Keratinocyte (primary cell): ENCODE measurements around the gene FBXL12. TPM values are rescaled to one million over a fixed set of nuclear protein-coding genes. Genes with fewer than 3 reads are reported as not detected.

ENCODE experiments used
- DNase-seq: peaks from one replicate; pipeline ENCODE4 v3.0.0-alpha.2; 2011; ENCODE audit warnings: low read depth, missing footprints, low spot score
- FAIRE-seq: peaks from 2 replicates; lab custom pipeline; 2011; peaks lifted over from hg19 to GRCh38; lab: Jason Lieb, UNC
- H2AFZ ChIP-seq: 2 replicates; pipeline ENCODE4 v1.6.0; 2012; ENCODE audit warnings: low read length, control low read depth, inconsistent platforms; ENCODE audit not compliant: control insufficient read depth
- H3K27ac ChIP-seq: 2 replicates; pipeline ENCODE4 v1.5.1; 2011; ENCODE audit warnings: low read length; ENCODE audit not compliant: control insufficient read depth, insufficient read depth
- H3K27me3 ChIP-seq: 3 replicates; pipeline ENCODE4 v1.6.0; 2011; ENCODE audit warnings: low read length; ENCODE audit not compliant: control insufficient read depth, insufficient read depth; ENCODE audit errors: extremely low read depth
- H3K36me3 ChIP-seq, 2 experiments: 2 replicates in 1 of 2; 3 replicates in 1 of 2; pipeline ENCODE4 v1.5.1; 2011; ENCODE audit warnings: low read length in 2 of 2, mild to moderate bottlenecking in 1 of 2; ENCODE audit not compliant: control insufficient read depth in 2 of 2, insufficient read depth in 2 of 2; ENCODE audit errors: extremely low read depth in 1 of 2
- H3K4me1 ChIP-seq: 3 replicates; pipeline ENCODE4 v1.5.1; 2011; ENCODE audit warnings: low read length; ENCODE audit not compliant: control insufficient read depth, insufficient read depth; ENCODE audit errors: extremely low read depth
- H3K4me2 ChIP-seq: 3 replicates; pipeline ENCODE4 v1.6.0; 2011; ENCODE audit warnings: low read depth, low read length; ENCODE audit not compliant: control insufficient read depth, insufficient read depth; ENCODE audit errors: extremely low read depth
- H3K4me3 ChIP-seq, 3 experiments: fragments of 200-600 bp in 1 of 3; sonication (generic) in 1 of 3; 2 replicates in 2 of 3; 3 replicates in 1 of 3; pipeline ENCODE4 v1.5.1; 2011 to 2016; ENCODE audit warnings: low read length in 3 of 3, mild to moderate bottlenecking in 3 of 3, control low read depth in 2 of 3, inconsistent platforms in 1 of 3, low read depth in 1 of 3, mixed read lengths in 1 of 3, mixed run types in 1 of 3, moderate library complexity in 1 of 3; ENCODE audit not compliant: control insufficient read depth in 2 of 3, insufficient read depth in 2 of 3; ENCODE audit errors: extremely low read depth in 1 of 3
- H3K79me2 ChIP-seq: 2 replicates; pipeline ENCODE4 v1.6.0; 2012; ENCODE audit warnings: low read length; ENCODE audit not compliant: control insufficient read depth, insufficient read depth
- H3K9ac ChIP-seq: 3 replicates; pipeline ENCODE4 v1.6.0; 2011; ENCODE audit warnings: low read length; ENCODE audit not compliant: control insufficient read depth, insufficient read depth; ENCODE audit errors: extremely low read depth
- H3K9me1 ChIP-seq: 3 replicates; pipeline ENCODE4 v1.6.0; 2011; ENCODE audit warnings: low read length; ENCODE audit not compliant: control insufficient read depth, insufficient read depth; ENCODE audit errors: extremely low read depth
- H3K9me3 ChIP-seq: 2 replicates; pipeline ENCODE4 v1.5.1; 2012; ENCODE audit warnings: low read depth, low read length; ENCODE audit not compliant: control insufficient read depth
- H4K20me1 ChIP-seq: 3 replicates; pipeline ENCODE4 v1.6.0; 2011; ENCODE audit warnings: low read length; ENCODE audit not compliant: control insufficient read depth, insufficient read depth; ENCODE audit errors: extremely low read depth
- CTCF ChIP-seq, 3 experiments: IDR thresholded peaks in 1 of 3; conservative IDR thresholded peaks in 1 of 3; optimal IDR thresholded peaks in 1 of 3; 2 replicates in 2 of 3; 3 replicates in 1 of 3; pipeline versions ENCODE3 to v1.5.1; 2011; ENCODE audit warnings: low read length in 3 of 3, mild to moderate bottlenecking in 3 of 3, moderate library complexity in 2 of 3, control low read depth in 1 of 3, inconsistent platforms in 1 of 3; ENCODE audit not compliant: insufficient read depth in 2 of 3; ENCODE audit errors: extremely low read depth in 1 of 3
- EZH2 ChIP-seq: IDR thresholded peaks from one replicate; pipeline ENCODE4 v1.6.1; 2012; ENCODE audit warnings: inconsistent platforms, mild to moderate bottlenecking, low read length, moderate library complexity
- dilution Hi-C: fragments of 300-500 bp; cut with MboI; formaldehyde crosslinking; loops from one replicate; pipeline ENCODE4 v1.7.0; 2020; ENCODE audit warnings: low sequenced_read_pairs; ENCODE audit not compliant: extremely low pct_ligation_motif_present
- polyA plus RNA-seq, 5 experiments: library from polyadenylated mRNA; depleted of rRNA in 3 of 5; stranded (reverse) in 3 of 5; stranded (forward) in 1 of 5; unstranded in 1 of 5; fragments of >200 nt; gene quantifications; 1 replicate in 1 of 5; 2 replicates in 3 of 5; 3 replicates in 1 of 5; pipeline versions ENCODE4 v1.2.1 to v1.2.3, GENCODE V29; 2011 to 2012; ENCODE audit warnings: missing spikeins in 2 of 5, low read depth in 1 of 5, low replicate concordance in 1 of 5

The FBXL12 gene
- polyA plus RNA-seq, 1 donor (not counting 4 experiments of a cell fraction or from before 2014, with no cell fraction given) = 12.6 TPM

GRCh38 chr19:9858766-9859165, 39.9 kb upstream of the FBXL12 start:
- no peaks in the 10 kb centered on the region for H3K36me3 ChIP-seq
- H2AFZ ChIP-seq = no peak overlapping the region
- FAIRE-seq = no peak
- TF ChIP-seq EZH2 = no peak
- no peak for TF ChIP-seq CTCF (optimal IDR thresholded peaks at IDR 0.05 in 1 of 3, IDR thresholded peaks at IDR 0.05 in 1 of 3, conservative IDR thresholded peaks at IDR 0.05 in 1 of 3; ENCODE audit: extremely low read depth in 1 of 3, insufficient read depth in 2 of 3, low read length in 3 of 3)
- dilution Hi-C loops = no loop called here
- H3K4me1 ChIP-seq = peaks cover 11% of the 10 kb centered on the region
- no peaks in the 10 kb centered on the region for H4K20me1 ChIP-seq
- H3K9me3 ChIP-seq = no peaks in the 10 kb centered on the region
- H3K9ac ChIP-seq = no peak overlapping the region
- no peak for DNase-seq
- H3K4me2 ChIP-seq = no peak overlapping the region
- peaks cover 9% of the 10 kb centered on the region for H3K27me3 ChIP-seq
- no peaks in the 10 kb centered on the region for H3K9me1 ChIP-seq
- no peak overlapping the region for H3K4me3 ChIP-seq
- no peak overlapping the region for H3K27ac ChIP-seq
- no peaks in the 10 kb centered on the region for H3K79me2 ChIP-seq

GRCh38 chr19:9857920-9858746, 39.3 kb upstream of the FBXL12 start:
- H3K27me3 ChIP-seq = peaks cover 9% of the 10 kb centered on the region
- no peak overlapping the region for H3K4me3 ChIP-seq
- no peaks in the 10 kb centered on the region for H3K36me3 ChIP-seq
- H2AFZ ChIP-seq = no peak overlapping the region
- peaks cover 11% of the 10 kb centered on the region for H3K4me1 ChIP-seq
- H3K79me2 ChIP-seq = no peaks in the 10 kb centered on the region
- TF ChIP-seq EZH2 = no peak
- no peak for TF ChIP-seq CTCF (optimal IDR thresholded peaks at IDR 0.05 in 1 of 3, IDR thresholded peaks at IDR 0.05 in 1 of 3, conservative IDR thresholded peaks at IDR 0.05 in 1 of 3; ENCODE audit: extremely low read depth in 1 of 3, insufficient read depth in 2 of 3, low read length in 3 of 3)
- no peaks in the 10 kb centered on the region for H4K20me1 ChIP-seq
- FAIRE-seq (no peak), DNase-seq (no peak)
- no peak overlapping the region for H3K9ac ChIP-seq
- H3K27ac ChIP-seq = no peak overlapping the region
- H3K4me2 ChIP-seq = peak overlapping the region; percentile 24
- dilution Hi-C loops = no loop called here
- no peaks in the 10 kb centered on the region for H3K9me1 ChIP-seq
- H3K9me3 ChIP-seq = no peaks in the 10 kb centered on the region
